CD14-positive monocyte (primary cell): Measurements from ENCODE around the gene IL1RAPL1. TPM values are rescaled to one million over a fixed set of nuclear protein-coding genes. Genes with fewer than 3 reads are reported as not detected.

Experiments used
- DNase-seq, 3 donors: peaks; one replicate each; pipeline ENCODE4 v3.0.0-alpha.2; 2011 to 2022
- H2AFZ ChIP-seq: 2 replicates; pipeline ENCODE4 v1.6.0; 2012; ENCODE audit warnings: mild to moderate bottlenecking, low read depth, low read length, inconsistent platforms; ENCODE audit not compliant: insufficient read depth, poor library complexity, severe bottlenecking
- H3K27ac ChIP-seq, 2 donors: 1 replicate in 1 of 2; 2 replicates in 1 of 2; pipeline ENCODE4 v1.5.1; 2012 to 2013; ENCODE audit warnings: low read length in 2 of 2, control low read depth in 1 of 2, inconsistent platforms in 1 of 2, low read depth in 1 of 2, mild to moderate bottlenecking in 1 of 2
- H3K27me3 ChIP-seq, 2 donors: one replicate each; pipeline versions ENCODE4 v1.6.0 to v1.6.1; 2011 to 2013; ENCODE audit warnings: low read length in 2 of 2; ENCODE audit not compliant: control insufficient read depth in 2 of 2, insufficient read depth in 2 of 2
- H3K36me3 ChIP-seq, 2 donors: replicated peaks in 1 of 2; 1 replicate in 1 of 2; 2 replicates in 1 of 2; pipeline versions ENCODE4 v1.5.1 to v1.6.1; 2012 to 2013; ENCODE audit warnings: low read length in 2 of 2, control low read depth in 1 of 2, inconsistent platforms in 1 of 2, mild to moderate bottlenecking in 1 of 2; ENCODE audit not compliant: insufficient read depth in 2 of 2, control insufficient read depth in 1 of 2
- H3K4me1 ChIP-seq, 2 donors: 1 replicate in 1 of 2; 2 replicates in 1 of 2; pipeline versions ENCODE4 v1.5.1 to v1.6.1; 2012 to 2013; ENCODE audit warnings: low read length in 2 of 2, control low read depth in 1 of 2, inconsistent platforms in 1 of 2, mild to moderate bottlenecking in 1 of 2, moderate library complexity in 1 of 2; ENCODE audit not compliant: insufficient read depth in 2 of 2, control insufficient read depth in 1 of 2
- H3K4me2 ChIP-seq: replicated peaks from 2 replicates; pipeline ENCODE3; 2012; ENCODE audit warnings: low read length, moderate library complexity, mild to moderate bottlenecking; ENCODE audit not compliant: poor library complexity, severe bottlenecking; ENCODE audit errors: extremely low read depth
- H3K4me3 ChIP-seq, 3 experiments: fragments of 200-600 bp in 1 of 3; sonication (generic) in 1 of 3; replicated peaks in 1 of 3; 1 replicate in 2 of 3; 2 replicates in 1 of 3; pipeline ENCODE4 v1.5.1; 2011 to 2013; ENCODE audit warnings: low read length in 3 of 3, mild to moderate bottlenecking in 3 of 3, control low read depth in 2 of 3, low read depth in 2 of 3, inconsistent platforms in 1 of 3, moderate library complexity in 1 of 3
- H3K79me2 ChIP-seq: 2 replicates; pipeline ENCODE4 v1.6.0; 2012; ENCODE audit warnings: mild to moderate bottlenecking, control low read depth, inconsistent platforms, low read length, moderate library complexity; ENCODE audit not compliant: insufficient read depth
- H3K9ac ChIP-seq: 2 replicates; pipeline ENCODE4 v1.6.0; 2017; ENCODE audit warnings: low read length, mild to moderate bottlenecking; ENCODE audit not compliant: insufficient read depth, poor library complexity, severe bottlenecking
- H3K9me3 ChIP-seq, 2 donors: replicated peaks in 1 of 2; 1 replicate in 1 of 2; 2 replicates in 1 of 2; pipeline versions ENCODE4 v1.5.1 to v1.6.1; 2012 to 2013; ENCODE audit warnings: low read length in 2 of 2, control low read depth in 1 of 2; ENCODE audit not compliant: control insufficient read depth in 1 of 2, insufficient read depth in 1 of 2
- H4K20me1 ChIP-seq: 2 replicates; pipeline ENCODE4 v1.6.0; 2012; ENCODE audit warnings: mild to moderate bottlenecking, low read length, control low read depth, moderate library complexity; ENCODE audit not compliant: insufficient read depth
- H3K27ac Mint-ChIP-seq, 7 donors: one replicate each; pipeline ENCODE4 v1.8.0; 2020; ENCODE audit warnings: mild to moderate bottlenecking in 7 of 7, mixed read lengths in 7 of 7, moderate library complexity in 6 of 7, inconsistent platforms in 2 of 7
- H3K27me3 Mint-ChIP-seq, 3 donors: one replicate each; pipeline ENCODE4 v1.8.0; 2021 to 2022; ENCODE audit warnings: low read depth in 3 of 3, mild to moderate bottlenecking in 3 of 3, mixed read lengths in 3 of 3, moderate library complexity in 3 of 3, inconsistent platforms in 1 of 3
- H3K36me3 Mint-ChIP-seq, 2 donors: one replicate each; pipeline ENCODE4 v1.8.0; 2020; ENCODE audit warnings: mixed read lengths in 2 of 2, inconsistent platforms in 1 of 2, mild to moderate bottlenecking in 1 of 2
- H3K4me1 Mint-ChIP-seq: one replicate; pipeline ENCODE4 v1.8.0; 2020; ENCODE audit warnings: mild to moderate bottlenecking, mixed read lengths
- H3K4me3 Mint-ChIP-seq, 2 donors: one replicate each; pipeline ENCODE4 v1.8.0; 2020; ENCODE audit warnings: mild to moderate bottlenecking in 2 of 2, mixed read lengths in 2 of 2, moderate library complexity in 1 of 2
- H3K9me3 Mint-ChIP-seq, 7 donors: one replicate each; pipeline ENCODE4 v1.8.0; 2020 to 2022; ENCODE audit warnings: mixed read lengths in 7 of 7, mild to moderate bottlenecking in 6 of 7, moderate library complexity in 6 of 7, inconsistent platforms in 2 of 7
- WGBS: methylation state at CpG from one replicate; pipeline ENCODE4 v1.1.5; 2013; ENCODE audit warnings: missing lambda C conversion rate; ENCODE audit not compliant: insufficient coverage; 5-methylcytosine and 5-hydroxymethylcytosine counted together
- intact Hi-C, 2 donors: fragments of 100-400 bp; cut with micrococcal nuclease; formaldehyde crosslinking; loops; one replicate each; pipeline versions ENCODE4 v1.15.0 to v1.15.1; 2023
- polyA plus RNA-seq, 3 donors: library from polyadenylated mRNA; depleted of rRNA in 1 of 3; unstranded in 2 of 3; stranded (reverse) in 1 of 3; fragments of 300-500 nt in 2 of 3; fragments of >200 nt in 1 of 3; fragmentation: Illumina TruSeq in 2 of 3; gene quantifications; 1 replicate in 2 of 3; 2 replicates in 1 of 3; pipeline ENCODE4 v1.2.3, GENCODE V29; 2012 to 2021
- TF ChIP-seq, protein P1 (sequence below): fragments of 200-600 bp; IDR thresholded peaks from one replicate; pipeline ENCODE4 v1.8.0; 2022; ENCODE audit warnings: antibody characterized with exemption, mild to moderate bottlenecking

The IL1RAPL1 gene
- polyA plus RNA-seq, 3 donors: not detected

DNA sequence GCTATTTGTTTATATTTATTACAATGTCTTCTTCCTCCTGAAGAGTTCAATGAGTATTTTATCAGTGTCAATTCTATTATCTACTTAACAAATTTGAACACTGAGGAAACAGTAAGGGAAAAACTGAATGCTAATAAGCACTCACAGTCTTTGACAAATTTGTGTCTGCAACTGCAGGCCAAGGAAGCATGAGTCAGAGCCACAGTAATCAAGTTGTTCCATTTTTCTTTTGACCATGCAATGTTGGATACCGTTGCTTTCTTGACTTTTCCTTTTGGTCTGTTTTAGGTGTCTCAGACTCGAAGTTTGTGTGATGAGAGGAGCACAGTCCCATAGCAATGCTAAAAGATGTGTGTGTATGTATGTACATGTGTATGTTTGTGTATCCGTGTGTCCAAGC, 359.6 kb downstream of the IL1RAPL1 start:
- Histone ChIP-seq H3K9ac (no peak overlapping the region), H2AFZ (no peak overlapping the region), H3K4me1 (no peaks in the 10 kb centered on the region), H3K36me3 (no peaks in the 10 kb centered on the region), H3K27ac (no peak overlapping the region), H3K27me3 (no peaks in the 10 kb centered on the region), H3K79me2 (no peaks in the 10 kb centered on the region), H4K20me1 (no peaks in the 10 kb centered on the region), H3K4me2 (no peak overlapping the region), H3K4me3 (no peak overlapping the region), H3K9me3 (no peaks in the 10 kb centered on the region)
- no peak for DNase-seq
- no peak overlapping the region for H3K27ac Mint-ChIP-seq
- intact Hi-C loops: no loop called here
- no peaks in the 10 kb centered on the region for H3K27me3 Mint-ChIP-seq
- no peaks in the 10 kb centered on the region for H3K36me3 Mint-ChIP-seq
- H3K4me3 Mint-ChIP-seq: no peak overlapping the region
- H3K4me1 Mint-ChIP-seq: no peaks in the 10 kb centered on the region
- TF ChIP-seq, protein P1, sequence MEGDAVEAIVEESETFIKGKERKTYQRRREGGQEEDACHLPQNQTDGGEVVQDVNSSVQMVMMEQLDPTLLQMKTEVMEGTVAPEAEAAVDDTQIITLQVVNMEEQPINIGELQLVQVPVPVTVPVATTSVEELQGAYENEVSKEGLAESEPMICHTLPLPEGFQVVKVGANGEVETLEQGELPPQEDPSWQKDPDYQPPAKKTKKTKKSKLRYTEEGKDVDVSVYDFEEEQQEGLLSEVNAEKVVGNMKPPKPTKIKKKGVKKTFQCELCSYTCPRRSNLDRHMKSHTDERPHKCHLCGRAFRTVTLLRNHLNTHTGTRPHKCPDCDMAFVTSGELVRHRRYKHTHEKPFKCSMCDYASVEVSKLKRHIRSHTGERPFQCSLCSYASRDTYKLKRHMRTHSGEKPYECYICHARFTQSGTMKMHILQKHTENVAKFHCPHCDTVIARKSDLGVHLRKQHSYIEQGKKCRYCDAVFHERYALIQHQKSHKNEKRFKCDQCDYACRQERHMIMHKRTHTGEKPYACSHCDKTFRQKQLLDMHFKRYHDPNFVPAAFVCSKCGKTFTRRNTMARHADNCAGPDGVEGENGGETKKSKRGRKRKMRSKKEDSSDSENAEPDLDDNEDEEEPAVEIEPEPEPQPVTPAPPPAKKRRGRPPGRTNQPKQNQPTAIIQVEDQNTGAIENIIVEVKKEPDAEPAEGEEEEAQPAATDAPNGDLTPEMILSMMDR: no peak
- H3K9me3 Mint-ChIP-seq: peaks cover 0 to 2% (median 0%) of the 10 kb centered on the region in 7 donors
- no CpG with 5 or more reads among the region's 3 CpGs for WGBS

DNA sequence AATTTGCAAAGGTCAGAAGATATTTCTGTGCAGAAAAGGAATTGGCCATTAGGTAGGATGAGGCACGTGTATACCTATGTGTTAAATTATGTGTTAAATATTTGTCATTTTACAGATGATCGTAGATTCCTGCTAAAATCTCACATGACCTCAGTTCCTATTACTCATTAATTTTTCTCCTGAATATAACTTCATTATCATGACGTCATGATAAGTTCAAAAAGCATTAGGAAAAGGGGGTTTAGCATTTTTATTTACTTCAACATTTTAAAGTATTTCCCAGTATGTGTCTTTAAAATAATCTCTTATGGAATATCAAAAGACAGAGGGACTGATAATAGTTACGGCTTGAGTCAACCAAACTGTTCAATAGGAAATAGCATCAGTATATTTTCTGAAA, 372.8 kb downstream of the IL1RAPL1 start:
- no peaks in the 10 kb centered on the region for H3K9me3 ChIP-seq
- H3K36me3 Mint-ChIP-seq: no peaks in the 10 kb centered on the region
- H2AFZ ChIP-seq: no peak overlapping the region
- no peaks in the 10 kb centered on the region for H3K36me3 ChIP-seq
- intact Hi-C loops: no loop called here
- H3K4me3 Mint-ChIP-seq: no peak overlapping the region
- no peaks in the 10 kb centered on the region for H3K9me3 Mint-ChIP-seq
- H3K27ac Mint-ChIP-seq: no peak overlapping the region
- peaks cover 0 to 1% (median 0%) of the 10 kb centered on the region in 3 donors for H3K27me3 Mint-ChIP-seq
- H4K20me1 ChIP-seq: no peaks in the 10 kb centered on the region
- H3K27ac ChIP-seq: no peak overlapping the region
- DNase-seq: no peak
- no peaks in the 10 kb centered on the region for H3K79me2 ChIP-seq
- H3K27me3 ChIP-seq: no peaks in the 10 kb centered on the region
- H3K4me1 ChIP-seq: no peaks in the 10 kb centered on the region
- TF ChIP-seq, protein P1: no peak
- no peak overlapping the region for H3K4me3 ChIP-seq
- H3K4me1 Mint-ChIP-seq: no peaks in the 10 kb centered on the region
- H3K4me2 ChIP-seq: no peak overlapping the region
- no CpG with 5 or more reads among the region's 4 CpGs for WGBS
- H3K9ac ChIP-seq: no peak overlapping the region
